SK-N-SH treated with all-trans-retinoic acid at 6 μM for 48 hours (cell line): ENCODE measurements around the gene PLB1.

Source experiments
- TF ChIP-seq, protein P1 (sequence below): fragments of 250-450 bp; sonication (Bioruptor Pico); IDR thresholded peaks from 2 replicates; pipeline ENCODE4 v1.8.0; 2020; ENCODE audit warnings: mild to moderate bottlenecking, moderate library complexity, borderline replicate concordance
- TF ChIP-seq, protein P2 (sequence below): fragments of 250-450 bp; sonication (Bioruptor Pico); IDR thresholded peaks from 2 replicates; pipeline ENCODE4 v1.5.1; 2020; ENCODE audit warnings: low read depth, mild to moderate bottlenecking, moderate library complexity

DNA sequence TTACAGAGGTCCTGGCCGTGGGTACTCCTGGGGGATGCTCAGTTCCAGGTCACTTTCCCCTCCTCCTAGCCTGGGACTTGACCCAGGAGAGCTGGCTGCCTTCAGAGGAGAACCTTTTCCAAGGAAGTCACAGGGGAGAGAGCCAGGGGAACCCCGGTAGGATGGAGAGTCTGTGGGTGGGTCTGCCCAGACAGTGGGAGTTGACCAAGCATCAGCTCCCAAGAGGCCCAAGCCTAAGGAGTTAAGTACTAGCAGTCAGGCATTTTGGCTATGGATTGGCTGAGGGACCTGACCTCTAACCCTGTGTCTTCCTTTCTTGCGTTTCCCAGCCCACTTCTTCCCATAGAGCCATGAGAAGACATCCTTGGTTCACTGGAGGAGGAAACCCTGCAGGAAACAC, 48.8 kb upstream of the PLB1 start:
- TF ChIP-seq, protein P1, sequence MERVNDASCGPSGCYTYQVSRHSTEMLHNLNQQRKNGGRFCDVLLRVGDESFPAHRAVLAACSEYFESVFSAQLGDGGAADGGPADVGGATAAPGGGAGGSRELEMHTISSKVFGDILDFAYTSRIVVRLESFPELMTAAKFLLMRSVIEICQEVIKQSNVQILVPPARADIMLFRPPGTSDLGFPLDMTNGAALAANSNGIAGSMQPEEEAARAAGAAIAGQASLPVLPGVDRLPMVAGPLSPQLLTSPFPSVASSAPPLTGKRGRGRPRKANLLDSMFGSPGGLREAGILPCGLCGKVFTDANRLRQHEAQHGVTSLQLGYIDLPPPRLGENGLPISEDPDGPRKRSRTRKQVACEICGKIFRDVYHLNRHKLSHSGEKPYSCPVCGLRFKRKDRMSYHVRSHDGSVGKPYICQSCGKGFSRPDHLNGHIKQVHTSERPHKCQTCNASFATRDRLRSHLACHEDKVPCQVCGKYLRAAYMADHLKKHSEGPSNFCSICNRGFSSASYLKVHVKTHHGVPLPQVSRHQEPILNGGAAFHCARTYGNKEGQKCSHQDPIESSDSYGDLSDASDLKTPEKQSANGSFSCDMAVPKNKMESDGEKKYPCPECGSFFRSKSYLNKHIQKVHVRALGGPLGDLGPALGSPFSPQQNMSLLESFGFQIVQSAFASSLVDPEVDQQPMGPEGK (CRISPR knock-in tag), result no peak
- TF ChIP-seq, protein P2, sequence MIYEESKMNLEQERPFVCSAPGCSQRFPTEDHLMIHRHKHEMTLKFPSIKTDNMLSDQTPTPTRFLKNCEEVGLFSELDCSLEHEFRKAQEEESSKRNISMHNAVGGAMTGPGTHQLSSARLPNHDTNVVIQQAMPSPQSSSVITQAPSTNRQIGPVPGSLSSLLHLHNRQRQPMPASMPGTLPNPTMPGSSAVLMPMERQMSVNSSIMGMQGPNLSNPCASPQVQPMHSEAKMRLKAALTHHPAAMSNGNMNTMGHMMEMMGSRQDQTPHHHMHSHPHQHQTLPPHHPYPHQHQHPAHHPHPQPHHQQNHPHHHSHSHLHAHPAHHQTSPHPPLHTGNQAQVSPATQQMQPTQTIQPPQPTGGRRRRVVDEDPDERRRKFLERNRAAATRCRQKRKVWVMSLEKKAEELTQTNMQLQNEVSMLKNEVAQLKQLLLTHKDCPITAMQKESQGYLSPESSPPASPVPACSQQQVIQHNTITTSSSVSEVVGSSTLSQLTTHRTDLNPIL (CRISPR knock-in tag), result no peak
